ENCODE data around the gene DRICH1. TPM values are rescaled to one million over a fixed set of nuclear protein-coding genes. Genes with fewer than 3 reads are reported as not detected.

The DRICH1 gene
- total RNA-seq, 1 experiment from 2014 or later: 0.26 TPM

- ATAC-seq (no peak), DNase-seq (ENCODE audit: low spot score) (no peak)
- no peak for TF ChIP-seq FOXP4 (CRISPR knock-in tag; IDR thresholded peaks at IDR 0.05)
- TF ChIP-seq GABPB1 (CRISPR knock-in tag; IDR thresholded peaks at IDR 0.05): no peak
- no peak for TF ChIP-seq MAX (CRISPR knock-in tag; IDR thresholded peaks at IDR 0.05)
- TF ChIP-seq MLX (CRISPR knock-in tag; IDR thresholded peaks at IDR 0.05): no peak
- TF ChIP-seq ATF3 (CRISPR knock-in tag; conservative IDR thresholded peaks at IDR 0.05): no peak
- no peak for TF ChIP-seq ZNF263 (CRISPR knock-in tag; IDR thresholded peaks at IDR 0.05; ENCODE audit: low read depth)
- no peak for TF ChIP-seq ELF4 (CRISPR knock-in tag; IDR thresholded peaks at IDR 0.05; ENCODE audit: low read depth)
- no peak for TF ChIP-seq ZSCAN18 (CRISPR knock-in tag; IDR thresholded peaks at IDR 0.05)
- no peak for TF ChIP-seq TCF7 (CRISPR knock-in tag; IDR thresholded peaks at IDR 0.05; ENCODE audit: low read depth)
- TF ChIP-seq NR3C1 (CRISPR knock-in tag; conservative IDR thresholded peaks at IDR 0.05; ENCODE audit: low read depth): no peak
- TF ChIP-seq IRF2 (CRISPR knock-in tag; IDR thresholded peaks at IDR 0.05; ENCODE audit: borderline replicate concordance, low read depth): no peak
- no peak for TF ChIP-seq ZNF232 (CRISPR knock-in tag; IDR thresholded peaks at IDR 0.05)
- no peak for TF ChIP-seq SOX15 (CRISPR knock-in tag; IDR thresholded peaks at IDR 0.05)
- TF ChIP-seq FOXK1 (CRISPR knock-in tag; IDR thresholded peaks at IDR 0.05): no peak
- no peak for TF ChIP-seq KAT7 (CRISPR knock-in tag; IDR thresholded peaks at IDR 0.05; ENCODE audit: borderline replicate concordance)
- no peak for TF ChIP-seq TEAD1 (CRISPR knock-in tag; IDR thresholded peaks at IDR 0.05)
- no peak for TF ChIP-seq USF1 (CRISPR knock-in tag; IDR thresholded peaks at IDR 0.05)
- no peak for TF ChIP-seq ZBTB43 (CRISPR knock-in tag; IDR thresholded peaks at IDR 0.05)
- TF ChIP-seq RELA (CRISPR knock-in tag; IDR thresholded peaks at IDR 0.05; ENCODE audit: borderline replicate concordance): no peak
- TF ChIP-seq ZNF532 (CRISPR knock-in tag; IDR thresholded peaks at IDR 0.05; ENCODE audit: borderline replicate concordance): no peak
- peaks cover 8% of the 10 kb centered on the region; the same call in 1 of the 2 replicates for H3K9me3 Mint-ChIP-seq
- peaks cover 12% of the 10 kb centered on the region for H3K27me3 Mint-ChIP-seq (ENCODE audit: low read depth)
- CTCF ChIA-PET: interaction anchor here (0.6 to 2.2 kb wide), 3 partner anchors 16 to 275 kb away, joined by 3 to 6 read pairs (median 3); no protein-coding TSS in a partner anchor
- no peaks in the 10 kb centered on the region for H3K36me3 Mint-ChIP-seq
- POLR2A ChIA-PET: no interaction called here
- H3K4me1 Mint-ChIP-seq: no peaks in the 10 kb centered on the region
- no peak overlapping the region for H3K4me3 Mint-ChIP-seq
- no peak overlapping the region for H3K27ac Mint-ChIP-seq
Observed at GRCh38 chr22:23574877-23575276, 57.2 kb downstream of the DRICH1 start.
